PC-3 (cell line): ENCODE results near the gene WDR59.

Experiments used
- CTCF ChIP-seq: fragments of 300-600 bp; sonication (generic); conservative IDR thresholded peaks from 2 replicates; pipeline ENCODE4 v1.5.1; 2017; ENCODE audit warnings: antibody characterized with exemption, low read depth, mild to moderate bottlenecking, low read length
- EZH2 ChIP-seq: fragments of 300-600 bp; sonication (generic); IDR thresholded peaks from one replicate; pipeline ENCODE4 v1.6.1; 2017; ENCODE audit warnings: antibody characterized with exemption, mild to moderate bottlenecking, low read length; ENCODE audit not compliant: unreplicated experiment
- EZH2phosphoT487 ChIP-seq: fragments of 300-600 bp; sonication (generic); IDR thresholded peaks from 2 replicates; pipeline ENCODE4 v1.6.1; 2018; ENCODE audit warnings: mild to moderate bottlenecking, antibody characterized with exemption, low read length, borderline replicate concordance

GRCh38 chr16:75002474-75002873, 17.6 kb upstream of the WDR59 start:
- TF ChIP-seq CTCF (no peak), EZH2 (no peak), EZH2phosphoT487 (no peak)
